Measurements from ENCODE around the gene RREB1. TPM values are rescaled to one million over a fixed set of nuclear protein-coding genes. Genes with fewer than 3 reads are reported as not detected.
A peak's percentile ranks its signal among the peaks of the same experiment; 100 is the strongest.

RREB1 gene
- total RNA-seq, 1 donor from 2014 or later = 29.3 TPM

GRCh38 chr6:7101290-7101689, 6.5 kb upstream of the RREB1 start:
- no peaks in the 10 kb centered on the region for H3K27me3 ChIP-seq (ENCODE audit: control insufficient read depth, insufficient read depth, low read length)
- peak; percentile 2 for TF ChIP-seq CTCF (IDR thresholded peaks at IDR 0.05; ENCODE audit: insufficient read depth, low read length, poor library complexity, severe bottlenecking)
- no peak overlapping the region for H3K4me3 ChIP-seq (ENCODE audit: low read depth, low read length)
- no peaks in the 10 kb centered on the region for H3K36me3 ChIP-seq (ENCODE audit: control insufficient read depth, insufficient read depth, low read length)
- DNase-seq (ENCODE audit: low read depth) = no peak

- H3K27me3 ChIP-seq (ENCODE audit: control insufficient read depth, insufficient read depth, low read length) = no peaks in the 10 kb centered on the region
- no peak for TF ChIP-seq CTCF (IDR thresholded peaks at IDR 0.05; ENCODE audit: insufficient read depth, low read length, poor library complexity, severe bottlenecking)
- no peaks in the 10 kb centered on the region for H3K36me3 ChIP-seq (ENCODE audit: control insufficient read depth, insufficient read depth, low read length)
- no peak for DNase-seq (ENCODE audit: low read depth)
- no peak overlapping the region for H3K4me3 ChIP-seq (ENCODE audit: low read depth, low read length)
These were observed 3.0 kb upstream of the RREB1 start for GRCh38 chr6:7104752-7105151.

DNA sequence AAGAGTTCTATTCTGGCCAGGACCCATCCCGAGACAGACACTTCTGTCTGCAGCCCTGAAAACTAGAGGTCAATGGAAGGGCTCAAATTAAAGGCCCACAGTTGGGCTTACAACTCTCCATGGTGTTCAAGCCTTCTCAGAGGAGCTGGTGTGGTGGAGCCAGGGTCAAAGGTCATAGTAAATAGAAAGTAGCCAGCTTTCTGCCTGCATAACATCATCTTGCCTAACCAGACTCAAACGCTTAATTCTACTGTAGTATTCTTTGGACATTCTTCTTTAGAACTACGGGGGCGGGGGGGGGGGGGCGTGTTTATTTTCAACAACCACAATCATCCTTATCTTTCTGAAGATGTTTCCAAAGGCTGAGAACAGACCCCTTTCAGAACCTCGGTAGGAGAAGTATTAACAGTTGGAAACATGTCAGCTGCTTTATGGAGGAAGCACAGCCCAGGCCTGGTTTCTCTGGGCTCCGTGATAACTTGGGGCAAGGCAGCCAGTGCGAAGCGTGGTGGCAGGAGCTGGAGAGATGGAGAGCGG, 1.5 kb upstream of the RREB1 start:
- Histone ChIP-seq H3K36me3 (ENCODE audit: control insufficient read depth, insufficient read depth, low read length) (no peaks in the 10 kb centered on the region), H3K27me3 (ENCODE audit: control insufficient read depth, insufficient read depth, low read length) (no peaks in the 10 kb centered on the region), H3K4me3 (ENCODE audit: low read depth, low read length) (no peak overlapping the region)
- DNase-seq (ENCODE audit: low read depth) = no peak
- TF ChIP-seq CTCF (IDR thresholded peaks at IDR 0.05; ENCODE audit: insufficient read depth, low read length, poor library complexity, severe bottlenecking) = no peak

GRCh38 chr6:7106752-7107577, 796 bp upstream of the RREB1 start:
- Histone ChIP-seq H3K36me3 (ENCODE audit: control insufficient read depth, insufficient read depth, low read length) (no peaks in the 10 kb centered on the region), H3K27me3 (ENCODE audit: control insufficient read depth, insufficient read depth, low read length) (no peaks in the 10 kb centered on the region), H3K4me3 (ENCODE audit: low read depth, low read length) (peak overlapping the region; percentile 65)
- peak; percentile 23 for TF ChIP-seq CTCF (IDR thresholded peaks at IDR 0.05; ENCODE audit: insufficient read depth, low read length, poor library complexity, severe bottlenecking)
- no peak for DNase-seq (ENCODE audit: low read depth)

DNA sequence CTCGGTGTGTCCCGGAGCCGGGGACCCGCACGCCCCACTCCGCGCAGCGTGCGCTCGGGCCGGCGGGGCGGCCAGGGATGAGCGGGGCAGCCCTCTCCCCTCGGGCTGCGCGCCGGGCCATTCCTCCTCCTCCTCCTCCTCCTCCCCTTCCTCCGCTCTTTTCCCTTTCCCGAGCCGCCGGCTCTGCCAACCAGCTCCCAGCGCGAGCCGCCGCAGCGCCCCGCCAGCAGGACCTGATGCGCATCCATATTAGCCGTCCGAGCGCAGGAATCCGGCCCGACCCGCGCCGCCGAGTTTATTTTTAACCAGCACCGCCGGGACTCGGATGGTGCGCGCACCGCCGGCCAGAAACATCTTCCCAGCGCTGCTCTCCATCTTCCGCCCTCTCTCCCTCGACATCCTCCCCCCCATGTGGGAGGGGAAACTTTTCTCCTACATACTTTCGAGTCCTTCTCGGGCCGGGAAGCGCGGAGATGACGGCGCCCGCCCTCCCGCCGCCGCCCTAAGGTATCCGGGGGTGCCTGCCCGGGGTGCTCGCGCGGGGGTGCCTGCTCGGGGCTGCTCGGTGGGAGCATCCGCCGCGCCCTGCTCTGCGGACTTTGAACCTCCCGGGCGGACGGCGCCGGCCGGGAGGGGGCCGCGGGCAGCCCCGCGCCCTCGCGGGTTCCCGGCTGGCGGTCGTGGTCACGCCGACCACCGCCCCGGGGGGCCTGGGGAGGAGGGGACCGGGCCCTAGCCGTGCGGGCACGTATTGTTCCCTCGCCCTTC, 619 bp downstream of the RREB1 start:
- no peak for TF ChIP-seq CTCF (IDR thresholded peaks at IDR 0.05; ENCODE audit: insufficient read depth, low read length, poor library complexity, severe bottlenecking)

More for the DNA sequence above, 619 bp downstream of the RREB1 start:
- Histone ChIP-seq H3K36me3 (ENCODE audit: control insufficient read depth, insufficient read depth, low read length) (no peaks in the 10 kb centered on the region), H3K4me3 (ENCODE audit: low read depth, low read length) (peak overlapping the region; percentile 65), H3K27me3 (ENCODE audit: control insufficient read depth, insufficient read depth, low read length) (no peaks in the 10 kb centered on the region)
- DNase-seq (ENCODE audit: low read depth) = no peak
